ENCODE results near the gene SUMO4.

SUMO4 gene

DNA sequence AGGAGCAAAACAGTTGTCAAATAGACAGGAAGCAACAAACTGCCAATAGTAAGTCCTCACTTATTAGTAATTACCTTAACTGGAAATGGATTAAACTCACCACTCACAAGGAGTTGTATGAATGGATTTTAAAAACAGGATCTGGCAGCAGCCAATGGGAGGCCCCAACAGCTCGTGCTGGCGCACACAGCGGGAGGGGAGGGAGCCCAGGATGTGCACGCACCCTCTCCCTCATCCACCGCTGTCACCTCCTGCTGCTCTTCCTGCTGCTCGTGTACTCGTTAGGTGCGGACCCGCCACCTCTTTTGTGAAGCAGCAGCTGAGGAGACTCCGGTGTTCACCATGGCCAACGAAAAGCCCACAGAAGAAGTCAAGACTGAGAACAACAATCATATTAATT is at the start of gene SUMO4:
Gene SUMO4, plus strand, starts transcription at position 213 of the 400 bp plus-strand sequence. Its CDS starts 130 bp downstream, at position 343.
- no peak for DNase-seq (ENCODE audit: low read depth)

DNA sequence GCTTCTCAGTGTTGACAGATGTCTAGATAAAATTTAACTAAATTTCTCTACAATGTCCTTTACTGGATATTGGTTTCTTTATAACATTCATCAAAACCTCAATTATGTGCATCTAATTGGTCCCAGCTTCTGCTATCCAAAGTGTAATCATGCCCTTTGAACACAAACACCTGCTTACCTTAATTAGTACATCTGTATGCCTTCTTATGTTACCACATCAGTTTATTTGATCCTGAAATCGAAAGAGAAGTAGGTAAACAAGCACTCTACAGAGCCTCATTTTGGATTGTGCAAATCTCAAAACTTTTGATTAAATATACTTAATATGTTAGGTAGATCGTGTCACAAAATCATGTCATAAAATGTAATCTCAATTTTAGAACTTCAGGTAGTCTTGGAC is 46.1 kb upstream of the SUMO4 start:
- no peak for DNase-seq (ENCODE audit: low read depth)

DNA sequence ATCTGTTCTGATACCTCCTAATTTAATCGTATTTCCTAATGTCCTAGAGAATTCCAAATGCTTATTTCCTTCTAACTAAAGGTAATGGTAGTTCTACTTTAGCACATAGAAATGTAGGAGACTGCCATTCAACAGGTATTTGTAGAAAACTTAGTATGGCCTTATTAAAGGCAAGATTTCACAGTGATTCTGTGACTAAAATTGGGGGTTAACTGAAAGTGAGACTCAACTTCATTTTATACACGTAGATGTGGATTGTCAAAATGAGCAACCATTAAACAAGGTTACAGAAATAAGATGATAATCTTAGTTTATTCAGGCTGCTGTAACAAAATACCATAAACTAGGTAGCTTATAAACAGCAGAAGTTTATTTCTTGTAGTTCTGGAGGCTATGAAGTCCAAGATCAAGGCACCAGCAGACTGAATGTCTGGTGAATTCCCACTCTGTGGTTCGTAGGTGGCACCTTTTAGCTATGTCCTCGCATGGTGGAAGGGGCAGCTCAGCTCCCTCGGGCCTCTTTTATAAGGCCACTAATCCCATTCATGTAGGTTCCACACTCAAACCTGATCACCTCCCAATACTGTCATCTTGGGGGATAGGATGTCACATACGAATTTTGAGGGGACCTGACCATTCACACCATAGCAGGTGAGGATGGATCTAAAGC is 43.8 kb upstream of the SUMO4 start:
- DNase-seq (ENCODE audit: low read depth) = no peak

- DNase-seq (ENCODE audit: low read depth) = no peak
Observed at GRCh38 chr6:149357726-149358538, 42.1 kb upstream of the SUMO4 start.

DNA sequence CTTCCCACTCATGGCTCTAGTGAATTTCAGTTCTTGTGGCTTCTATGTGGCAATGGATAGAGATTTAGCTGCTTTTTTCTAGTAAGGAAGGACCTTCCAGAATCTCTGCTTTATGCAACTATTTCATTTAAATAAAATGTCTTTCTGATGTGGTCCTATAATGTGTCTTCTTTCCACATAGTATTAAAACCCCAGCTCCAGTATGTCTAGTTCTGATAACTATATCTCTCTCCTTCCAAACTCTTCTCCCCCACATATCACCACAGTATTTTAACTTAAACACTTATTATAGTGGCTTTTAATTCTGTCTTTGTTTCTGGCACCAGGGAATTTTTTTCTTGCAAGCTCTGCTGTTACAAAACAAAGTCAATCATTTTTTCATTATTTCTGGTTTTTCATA is 40.6 kb upstream of the SUMO4 start:
- no peak for DNase-seq (ENCODE audit: low read depth)

DNA sequence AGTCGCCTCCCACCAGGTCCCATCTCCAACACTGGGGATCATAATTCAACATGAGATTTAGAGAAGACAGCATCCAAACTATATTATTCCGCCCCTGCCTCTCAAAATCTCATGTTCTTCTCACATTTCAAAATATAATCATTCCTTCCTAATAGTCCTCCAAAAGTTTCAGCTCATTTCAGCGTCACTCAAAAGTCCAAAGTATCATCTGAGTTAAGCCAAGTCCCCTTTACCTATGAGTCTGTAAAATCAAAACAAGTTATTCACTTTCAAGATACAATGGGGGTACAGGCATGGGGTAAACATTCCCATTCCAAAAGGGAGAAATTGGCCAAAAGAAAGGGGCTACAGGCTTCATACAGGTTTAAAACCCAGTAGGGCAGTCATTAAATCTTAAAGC is 39.5 kb upstream of the SUMO4 start:
- DNase-seq (ENCODE audit: low read depth) = no peak

DNA sequence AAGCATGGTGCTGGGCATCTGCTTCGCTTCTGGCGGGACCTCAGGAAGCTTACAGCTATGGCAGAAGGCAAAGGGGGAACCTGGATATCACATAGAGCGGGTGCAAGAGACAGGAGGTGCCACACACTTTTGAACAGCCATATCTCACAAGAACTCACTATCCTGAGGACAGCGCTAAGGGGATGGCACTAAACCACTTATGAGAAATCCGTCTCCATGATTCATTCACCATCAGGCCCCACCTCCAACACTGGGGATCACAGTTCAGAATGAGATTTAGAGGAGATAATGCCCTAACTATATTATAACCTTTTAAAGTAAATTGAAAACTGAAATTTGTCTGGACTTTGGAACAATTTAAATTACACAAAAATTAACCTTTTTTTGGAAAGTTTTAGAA is 37.8 kb upstream of the SUMO4 start:
- no peak for DNase-seq (ENCODE audit: low read depth)

DNA sequence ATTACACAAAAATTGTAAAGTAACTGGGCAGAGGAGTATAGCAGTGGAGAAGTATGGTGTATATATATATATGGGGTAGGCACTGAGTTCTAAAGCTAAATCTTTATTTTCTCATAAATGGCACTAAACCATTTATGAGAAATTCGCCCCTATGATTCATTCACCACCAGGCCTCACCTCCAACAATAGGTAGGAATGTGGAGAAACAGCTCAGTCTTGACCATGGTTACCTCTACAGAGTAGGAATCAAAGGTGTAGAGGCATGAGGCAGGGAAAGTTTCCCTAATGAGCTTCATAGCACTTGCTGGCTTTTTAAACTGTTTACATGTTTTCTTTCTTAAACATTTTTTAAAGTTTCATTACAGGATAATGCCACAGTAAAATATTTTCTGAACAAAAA is 36.9 kb upstream of the SUMO4 start:
- no peak for DNase-seq (ENCODE audit: low read depth)

- no peak for DNase-seq (ENCODE audit: low read depth)
Observed at GRCh38 chr6:149364557-149364956, 35.5 kb upstream of the SUMO4 start.

GRCh38 chr6:149365197-149365596 is 34.9 kb upstream of the SUMO4 start:
- DNase-seq (ENCODE audit: low read depth) = no peak

DNA sequence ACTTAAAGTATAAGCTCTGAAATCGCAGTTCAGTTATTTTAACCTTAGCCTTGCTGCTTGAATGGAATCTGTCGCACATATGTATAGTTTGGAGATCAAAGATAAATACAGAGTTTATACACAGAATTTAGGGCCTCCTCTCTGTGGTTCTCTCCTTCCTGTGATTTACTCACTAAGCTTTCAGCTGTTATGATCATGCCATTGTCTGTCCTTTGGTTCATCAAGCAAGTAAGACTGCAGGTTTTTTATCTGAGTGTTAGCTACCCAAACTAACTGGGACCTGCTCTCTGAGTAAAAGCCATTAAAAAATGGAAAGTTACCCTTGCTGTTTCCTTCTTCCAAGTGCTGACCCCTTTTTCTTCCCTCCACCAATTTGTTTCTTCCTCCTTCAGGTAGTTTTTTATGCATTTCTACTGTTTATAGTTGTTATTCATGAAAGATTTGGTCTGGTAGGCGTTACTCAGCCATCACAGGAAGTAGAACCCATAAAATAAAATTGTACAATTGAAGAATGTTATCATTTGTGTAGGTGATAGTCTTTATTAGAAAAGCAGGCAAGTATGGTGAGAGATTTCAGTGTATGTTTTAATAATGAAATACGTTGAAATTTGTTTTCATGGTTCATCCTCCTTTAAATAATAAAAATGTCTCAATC is 33.7 kb upstream of the SUMO4 start:
- no peak for DNase-seq (ENCODE audit: low read depth)

DNA sequence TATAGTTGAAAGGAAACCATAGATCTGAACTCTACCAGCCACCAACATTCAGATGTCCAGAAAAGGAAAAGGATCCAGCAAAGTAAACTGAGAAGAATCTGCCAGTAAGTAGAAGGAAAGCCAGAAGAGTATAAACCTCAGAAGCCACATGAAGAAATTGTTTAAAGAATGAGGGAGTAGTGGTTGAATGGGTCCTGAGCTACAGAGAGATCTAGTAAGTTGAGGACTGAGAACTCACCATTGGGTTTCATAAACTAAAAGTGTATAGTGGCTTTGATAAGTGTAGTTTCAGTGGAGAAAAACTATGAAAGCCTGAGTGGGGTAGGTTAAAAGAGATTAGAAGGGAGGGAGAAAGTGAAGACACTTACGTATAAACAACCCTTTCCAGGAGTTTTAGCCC is 32.0 kb upstream of the SUMO4 start:
- no peak for DNase-seq (ENCODE audit: low read depth)

DNA sequence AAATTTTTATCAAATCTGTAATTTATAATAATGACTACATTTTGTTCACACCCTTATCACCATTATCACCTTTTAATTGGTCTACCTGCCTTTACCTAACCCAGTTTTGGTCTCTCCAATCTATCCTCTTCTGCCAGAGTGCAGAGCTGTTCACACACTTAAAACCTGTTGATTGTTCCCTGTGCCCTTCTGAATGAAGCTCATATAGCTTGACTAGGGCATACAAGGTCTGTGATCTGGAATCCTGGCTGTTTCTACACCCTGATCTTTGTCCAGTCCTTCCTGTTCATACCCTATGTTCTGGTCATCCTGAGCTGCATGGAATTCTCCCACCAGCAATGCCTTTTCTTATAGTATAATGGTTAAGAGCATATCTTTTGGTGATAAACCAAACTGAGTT is 28.9 kb upstream of the SUMO4 start:
- no peak for DNase-seq (ENCODE audit: low read depth)

DNA sequence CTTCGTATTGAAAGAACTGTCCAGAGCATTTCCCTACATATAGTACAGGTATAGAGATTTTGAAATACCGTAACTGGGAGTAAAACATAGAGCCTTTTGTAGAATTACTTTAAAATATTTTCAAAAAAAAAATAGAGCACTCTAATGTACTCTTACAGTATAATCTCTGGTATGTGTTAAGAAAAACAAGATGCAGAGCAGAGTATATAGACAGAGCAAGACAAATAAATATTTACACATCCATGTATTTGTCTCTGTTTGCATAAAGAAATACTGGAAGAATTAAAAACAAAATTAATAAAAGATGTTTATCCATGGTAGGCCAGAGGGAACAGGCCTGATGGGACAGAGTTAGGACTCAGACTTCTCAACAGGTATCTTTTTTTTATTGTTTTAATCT is 28.0 kb upstream of the SUMO4 start:
- DNase-seq (ENCODE audit: low read depth) = no peak

DNA sequence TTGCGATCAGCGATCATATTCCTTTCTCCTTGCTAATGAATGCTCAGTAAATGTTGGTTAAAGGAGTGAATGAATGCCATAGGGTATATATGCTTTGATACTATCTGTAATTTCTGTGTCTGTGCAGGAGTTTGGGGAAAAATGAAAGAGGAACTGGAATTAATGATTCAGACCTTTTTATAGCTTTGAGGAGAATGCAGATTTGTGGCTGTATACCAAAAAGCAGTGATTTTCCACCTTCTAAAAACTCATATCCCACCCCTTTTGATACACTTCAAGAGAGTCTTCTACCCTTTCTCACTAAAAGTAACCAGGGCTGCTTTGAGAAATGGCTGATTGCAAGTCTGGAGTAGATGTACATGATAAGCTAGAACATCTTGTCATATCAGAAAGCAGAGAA is 26.6 kb upstream of the SUMO4 start:
- DNase-seq (ENCODE audit: low read depth) = no peak

DNA sequence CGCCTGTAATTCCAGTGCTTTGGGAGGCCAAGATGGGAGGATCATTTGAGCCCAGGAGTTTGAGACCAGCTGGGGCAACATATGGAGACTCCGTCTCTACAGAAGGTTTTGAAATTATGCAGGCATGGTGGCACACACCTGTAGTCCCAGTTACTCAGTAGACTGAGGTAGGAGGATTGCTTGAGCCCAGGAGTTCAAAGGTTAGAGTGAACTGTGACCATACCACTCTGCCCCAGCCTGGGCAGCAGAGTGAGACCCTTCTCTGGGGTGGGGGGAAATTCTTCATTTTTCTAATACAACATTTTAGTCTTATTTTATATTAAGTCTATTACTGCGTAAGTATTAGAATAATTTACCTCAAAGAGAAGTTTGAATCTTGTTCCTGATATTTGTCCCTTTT is 20.1 kb upstream of the SUMO4 start:
- no peak for DNase-seq (ENCODE audit: low read depth)

GRCh38 chr6:149380523-149380922 is 19.5 kb upstream of the SUMO4 start:
- DNase-seq (ENCODE audit: low read depth) = no peak

- DNase-seq (ENCODE audit: low read depth) = no peak
Observed at GRCh38 chr6:149383371-149383770, 16.7 kb upstream of the SUMO4 start.

DNA sequence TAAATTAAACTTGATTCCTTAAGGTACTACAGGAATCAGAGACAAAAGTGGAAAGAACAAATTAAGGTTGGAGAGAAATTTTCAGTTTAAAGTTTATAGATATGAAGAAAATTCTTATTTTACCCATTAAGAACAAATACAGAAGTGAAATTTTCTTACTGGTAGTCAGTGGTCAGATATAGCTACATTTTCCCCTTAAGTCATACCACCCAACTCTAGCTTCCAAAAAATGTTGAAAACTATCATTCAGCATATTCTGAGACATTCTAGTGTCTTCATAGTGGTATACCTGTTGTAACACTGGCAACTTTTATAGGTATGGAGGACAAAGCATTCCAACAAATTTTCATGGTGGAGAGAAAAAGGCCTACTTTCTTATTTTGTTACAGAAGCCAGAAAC is 15.6 kb upstream of the SUMO4 start:
- no peak for DNase-seq (ENCODE audit: low read depth)

GRCh38 chr6:149385998-149386646 is 13.9 kb upstream of the SUMO4 start:
- no peak for DNase-seq (ENCODE audit: low read depth)

- DNase-seq (ENCODE audit: low read depth) = no peak
Observed at GRCh38 chr6:149387779-149388512, 12.1 kb upstream of the SUMO4 start.
